ENCODE results near the gene YBX2.

DNA sequence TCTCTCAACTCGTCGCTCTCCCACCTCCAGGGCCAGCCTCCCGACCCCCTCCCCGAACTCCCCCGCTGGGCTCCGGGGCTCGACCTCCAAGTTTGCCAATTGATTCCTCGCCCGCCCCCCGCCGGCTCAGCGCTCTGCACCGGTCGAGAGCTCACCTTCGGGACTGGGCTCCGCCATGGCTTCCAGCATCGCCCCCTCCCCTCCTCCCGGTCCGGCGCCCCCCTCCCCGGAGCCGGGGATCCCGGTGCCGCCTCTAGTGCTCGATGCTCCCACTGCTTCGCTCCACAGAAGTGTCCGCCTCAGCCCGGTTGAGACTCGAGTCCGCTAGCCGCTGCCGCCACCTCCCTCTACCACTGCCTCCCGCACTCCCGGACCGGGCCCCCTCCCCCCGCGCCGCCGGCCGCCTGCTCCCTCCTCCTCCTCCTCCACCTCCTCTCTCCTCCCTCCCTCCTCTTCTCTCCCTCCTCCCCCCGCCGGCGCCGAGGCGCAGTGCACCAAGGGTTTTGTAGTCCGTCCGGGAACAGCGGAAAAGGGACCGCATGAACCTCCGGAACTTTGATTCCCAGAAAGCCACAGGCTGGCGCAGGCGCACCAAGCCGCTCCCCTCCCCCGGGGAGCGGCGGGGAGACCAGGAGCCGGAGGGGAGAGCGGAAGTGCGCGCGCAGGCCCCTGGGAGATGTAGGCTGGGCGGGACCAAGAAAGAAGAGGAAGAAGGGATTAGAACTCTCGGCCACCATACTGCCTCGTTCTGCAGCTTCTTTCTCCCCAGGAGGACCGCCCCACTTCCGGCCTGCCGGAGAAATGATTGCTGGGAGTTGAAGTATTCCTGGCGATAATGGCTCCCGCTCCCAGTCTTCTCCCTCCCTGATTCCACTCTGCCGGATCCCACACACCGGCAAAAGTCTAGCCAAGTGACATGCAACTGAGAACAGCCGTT, 55.1 kb downstream of the YBX2 start, which contains the start of gene PHF23:
- TF ChIP-seq, protein P1, sequence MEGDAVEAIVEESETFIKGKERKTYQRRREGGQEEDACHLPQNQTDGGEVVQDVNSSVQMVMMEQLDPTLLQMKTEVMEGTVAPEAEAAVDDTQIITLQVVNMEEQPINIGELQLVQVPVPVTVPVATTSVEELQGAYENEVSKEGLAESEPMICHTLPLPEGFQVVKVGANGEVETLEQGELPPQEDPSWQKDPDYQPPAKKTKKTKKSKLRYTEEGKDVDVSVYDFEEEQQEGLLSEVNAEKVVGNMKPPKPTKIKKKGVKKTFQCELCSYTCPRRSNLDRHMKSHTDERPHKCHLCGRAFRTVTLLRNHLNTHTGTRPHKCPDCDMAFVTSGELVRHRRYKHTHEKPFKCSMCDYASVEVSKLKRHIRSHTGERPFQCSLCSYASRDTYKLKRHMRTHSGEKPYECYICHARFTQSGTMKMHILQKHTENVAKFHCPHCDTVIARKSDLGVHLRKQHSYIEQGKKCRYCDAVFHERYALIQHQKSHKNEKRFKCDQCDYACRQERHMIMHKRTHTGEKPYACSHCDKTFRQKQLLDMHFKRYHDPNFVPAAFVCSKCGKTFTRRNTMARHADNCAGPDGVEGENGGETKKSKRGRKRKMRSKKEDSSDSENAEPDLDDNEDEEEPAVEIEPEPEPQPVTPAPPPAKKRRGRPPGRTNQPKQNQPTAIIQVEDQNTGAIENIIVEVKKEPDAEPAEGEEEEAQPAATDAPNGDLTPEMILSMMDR (IDR thresholded peaks at IDR 0.05) = peak; percentile 23 to 63 (median 61)
- TF ChIP-seq POLR2AphosphoS5 (IDR thresholded peaks at IDR 0.05) (peak; percentile 74 to 93 (median 86)), POLR2A (IDR thresholded peaks at IDR 0.05) (peak; percentile 38)
